Suppressor macrophage treated with lipopolysaccharide for 1 hour (primary cell): ENCODE results near the gene ITGA5.

Source experiments
- DNase-seq, 3 donors: peaks; one replicate each; pipeline ENCODE4 v3.0.0-alpha.2; 2020 to 2022

The ITGA5 gene

GRCh38 chr12:54351341-54351740 is 67.7 kb downstream of the ITGA5 start:
- no peak for DNase-seq

GRCh38 chr12:54350743-54351142 is 68.3 kb downstream of the ITGA5 start:
- DNase-seq: no peak

DNA sequence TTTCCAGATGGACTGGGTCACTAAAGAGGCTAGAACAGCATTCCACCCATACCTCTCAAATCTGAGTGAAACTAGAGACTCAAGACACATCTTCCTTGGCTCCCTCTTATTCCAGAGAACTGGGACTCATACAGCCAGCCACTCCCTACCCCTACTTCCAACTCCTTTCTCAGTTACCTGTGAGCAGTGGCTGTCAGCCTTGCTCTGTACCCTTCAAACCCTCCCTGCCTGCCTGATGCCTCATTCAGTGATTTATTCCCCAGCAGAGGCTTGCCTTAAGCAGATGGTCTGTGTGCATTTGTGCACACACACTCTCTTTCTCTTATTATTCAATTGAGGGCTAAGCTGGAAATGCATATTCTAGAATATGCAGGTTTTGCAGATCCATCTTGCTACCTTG is 69.4 kb downstream of the ITGA5 start:
- DNase-seq: no peak

DNA sequence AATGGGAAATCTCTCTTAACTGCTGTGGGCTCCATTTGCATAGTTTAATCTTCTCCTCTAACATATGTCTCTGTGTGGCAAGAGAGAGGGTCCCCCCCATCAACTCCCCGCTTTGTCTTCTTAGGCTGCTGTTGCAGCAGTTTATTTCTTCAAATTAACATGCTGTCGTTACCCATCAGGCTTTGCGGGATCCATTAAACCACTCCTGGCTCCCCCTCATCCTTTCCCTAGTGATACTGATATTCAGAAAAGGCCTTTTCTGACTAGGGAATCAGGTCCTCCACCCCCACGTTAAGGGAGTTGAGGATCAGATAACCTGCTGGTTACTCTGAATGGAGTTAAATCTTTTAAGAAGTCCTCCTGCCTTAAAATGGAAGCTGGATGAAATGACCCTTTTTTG is 70.0 kb downstream of the ITGA5 start:
- DNase-seq: no peak
